ENCODE results near the gene PREX1. TPM values are rescaled to one million over a fixed set of nuclear protein-coding genes. Genes with fewer than 3 reads are reported as not detected.
"Not testable (repeated sequence)": the region's sequence is repeated elsewhere in the genome, so short reads cannot be mapped to it uniquely, and the experiment has no call there.

PREX1 gene
- total RNA-seq, 1 donor from 2014 or later, result 33.1 TPM

DNA sequence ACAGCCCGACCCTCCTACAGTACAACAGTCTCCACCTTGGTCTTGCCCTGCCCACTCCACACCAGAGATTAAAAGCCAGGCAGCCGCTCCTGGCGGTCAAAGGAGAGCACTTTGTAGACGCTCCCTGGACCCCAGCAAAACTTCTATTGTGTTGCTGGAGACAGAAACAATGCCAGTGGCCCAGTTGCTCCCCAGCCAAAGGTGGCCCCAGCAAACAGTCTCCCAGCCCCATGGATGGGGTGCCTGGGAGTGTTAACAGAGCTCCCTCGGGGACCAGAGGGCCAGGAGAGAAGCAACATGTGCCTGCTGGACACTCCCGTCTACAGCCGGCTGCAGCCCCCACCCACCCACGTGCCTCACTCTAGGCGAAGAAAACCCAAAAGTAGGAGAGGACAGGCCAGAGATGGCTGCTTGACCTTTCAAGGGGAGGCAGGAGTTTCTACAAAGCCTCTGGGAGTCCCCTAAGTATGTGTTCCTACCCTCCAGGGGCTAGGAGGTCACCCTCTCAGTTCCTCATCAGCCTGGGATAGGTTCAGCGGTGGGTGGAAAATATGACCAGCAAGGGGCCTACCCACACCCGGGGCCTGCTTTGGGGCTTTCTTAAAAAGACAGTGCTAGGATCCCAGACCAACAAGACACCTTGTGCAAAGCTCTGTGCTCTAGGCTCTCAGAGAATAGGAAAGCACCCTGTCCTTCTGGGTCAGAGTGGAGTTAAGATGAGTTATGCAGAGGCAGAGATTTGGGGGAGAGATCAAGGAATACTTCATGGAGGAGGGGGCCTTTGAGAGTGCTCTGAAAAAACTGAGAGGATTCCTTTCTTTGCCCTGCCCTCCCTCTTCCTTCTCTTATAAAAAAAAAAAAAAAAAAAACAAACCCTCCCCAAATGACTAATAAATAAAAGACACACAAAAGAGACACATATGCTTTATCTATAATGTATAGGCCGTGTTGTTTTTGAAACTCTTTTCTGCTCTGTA is 19.0 kb upstream of the PREX1 start:
- peak; percentile 59 to 82 for DNase-seq (ENCODE audit: low read depth in 2 of 2)

DNA sequence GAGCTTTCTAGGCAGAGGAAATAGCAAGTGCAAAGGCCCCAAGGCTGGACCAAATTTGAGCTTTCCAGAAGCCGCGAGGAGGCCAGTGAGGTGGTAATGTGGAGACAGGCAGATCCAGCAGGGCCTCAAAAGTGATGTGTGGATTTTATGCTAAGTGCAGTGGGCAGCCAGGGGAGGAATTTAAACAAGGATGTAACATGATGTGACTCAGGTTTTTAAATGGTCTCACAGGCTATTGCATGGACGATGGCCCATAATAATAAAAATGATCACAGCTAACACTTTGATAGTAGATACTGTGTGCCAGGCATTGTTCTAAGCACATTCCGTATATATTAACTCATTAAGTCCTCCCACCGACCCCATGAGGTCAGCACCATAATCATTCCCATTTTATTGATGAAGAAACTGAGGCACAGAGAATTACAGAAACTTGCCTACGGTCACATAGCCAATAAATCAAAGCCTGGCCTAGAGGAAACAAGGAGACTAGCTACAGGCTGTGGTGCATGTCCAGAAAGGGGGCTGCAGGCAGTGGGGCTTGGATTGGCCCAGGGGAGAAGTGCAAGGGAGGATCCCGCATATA is 18.0 kb upstream of the PREX1 start:
- peak; percentile 35 to 92 for DNase-seq (ENCODE audit: low read depth in 2 of 2)

GRCh38 chr20:48844996-48845395 is 17.2 kb upstream of the PREX1 start:
- peak in 1 of 2 donors; percentile 35 for DNase-seq (ENCODE audit: low read depth in 2 of 2)

GRCh38 chr20:48843896-48844295 is 16.1 kb upstream of the PREX1 start:
- not testable (repeated sequence) for DNase-seq (ENCODE audit: low read depth in 2 of 2)

DNA sequence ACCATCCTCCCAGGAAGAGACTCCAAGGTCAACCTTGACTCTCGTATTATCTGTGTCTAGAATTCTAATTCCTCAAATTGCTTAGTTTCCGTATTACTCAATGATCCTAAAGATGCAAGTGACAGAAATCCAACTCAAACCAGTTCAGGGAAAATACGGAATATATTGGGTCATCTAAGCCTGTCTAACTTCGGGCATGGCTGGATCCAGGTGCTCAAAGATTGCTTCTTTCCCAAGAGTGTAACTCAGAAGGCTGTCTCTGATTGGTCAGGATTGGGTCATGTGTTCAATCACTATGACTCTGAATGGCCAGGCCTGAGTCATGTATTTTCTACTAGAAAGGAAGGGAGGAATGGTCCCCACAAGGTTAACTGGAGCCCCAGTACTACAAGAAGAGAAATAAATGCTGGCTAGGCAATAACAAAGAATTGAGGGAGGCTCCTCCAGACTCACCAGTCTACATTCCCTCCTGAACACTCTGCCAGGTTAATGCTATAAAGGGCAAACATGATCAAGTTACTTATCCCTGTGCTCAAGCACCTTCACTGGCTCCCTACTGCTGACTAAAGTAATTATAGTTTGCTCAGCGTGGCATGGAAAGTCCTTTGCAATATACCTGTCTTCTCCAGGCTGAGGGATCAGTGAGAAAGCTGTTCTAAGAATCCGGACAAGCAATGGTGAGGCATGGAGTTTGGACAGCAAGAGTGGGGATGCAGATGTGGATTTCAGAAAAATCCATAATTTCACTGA is 15.4 kb upstream of the PREX1 start:
- DNase-seq (ENCODE audit: low read depth in 2 of 2), result no peak

GRCh38 chr20:48841875-48842529 is 14.2 kb upstream of the PREX1 start:
- peak; percentile 75 to 81 for DNase-seq (ENCODE audit: low read depth in 2 of 2)

GRCh38 chr20:48841196-48841874 is 13.5 kb upstream of the PREX1 start:
- no peak for DNase-seq (ENCODE audit: low read depth in 2 of 2)

GRCh38 chr20:48839154-48839917 is 11.5 kb upstream of the PREX1 start:
- DNase-seq (ENCODE audit: low read depth in 2 of 2), result no peak

- DNase-seq (ENCODE audit: low read depth in 2 of 2), result no peak
These were observed 9.2 kb upstream of the PREX1 start for GRCh38 chr20:48837014-48837413.

- no peak for DNase-seq (ENCODE audit: low read depth in 2 of 2)
These were observed 7.6 kb upstream of the PREX1 start for GRCh38 chr20:48835390-48835789.

- DNase-seq (ENCODE audit: low read depth in 2 of 2), result no peak
These were observed 6.5 kb upstream of the PREX1 start for GRCh38 chr20:48834278-48834677.

DNA sequence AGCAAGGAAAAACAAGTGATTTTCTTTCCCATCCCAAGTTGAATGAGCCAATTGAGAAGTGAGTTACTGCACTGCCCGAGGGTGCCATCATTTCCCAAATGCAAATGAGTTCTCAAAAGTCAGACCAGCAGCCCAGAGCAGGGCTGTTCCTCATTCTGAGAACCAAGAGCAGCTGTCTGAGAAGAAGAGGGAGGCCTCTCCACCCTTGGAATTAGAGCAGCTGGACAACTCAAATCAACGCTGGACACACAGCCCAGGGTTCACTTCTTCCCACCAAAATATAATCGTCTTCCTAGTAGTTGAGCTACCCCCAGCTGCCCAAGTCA is 4.6 kb upstream of the PREX1 start:
- DNase-seq (ENCODE audit: low read depth in 2 of 2), result no peak

- DNase-seq (ENCODE audit: low read depth in 2 of 2), result peak; percentile 57 to 86
These were observed 4.1 kb upstream of the PREX1 start for GRCh38 chr20:48831718-48832404.

GRCh38 chr20:48830826-48831318 is 3.1 kb upstream of the PREX1 start:
- DNase-seq (ENCODE audit: low read depth in 2 of 2), result no peak

GRCh38 chr20:48829940-48830339 is 2.1 kb upstream of the PREX1 start:
- DNase-seq (ENCODE audit: low read depth in 2 of 2), result no peak

DNA sequence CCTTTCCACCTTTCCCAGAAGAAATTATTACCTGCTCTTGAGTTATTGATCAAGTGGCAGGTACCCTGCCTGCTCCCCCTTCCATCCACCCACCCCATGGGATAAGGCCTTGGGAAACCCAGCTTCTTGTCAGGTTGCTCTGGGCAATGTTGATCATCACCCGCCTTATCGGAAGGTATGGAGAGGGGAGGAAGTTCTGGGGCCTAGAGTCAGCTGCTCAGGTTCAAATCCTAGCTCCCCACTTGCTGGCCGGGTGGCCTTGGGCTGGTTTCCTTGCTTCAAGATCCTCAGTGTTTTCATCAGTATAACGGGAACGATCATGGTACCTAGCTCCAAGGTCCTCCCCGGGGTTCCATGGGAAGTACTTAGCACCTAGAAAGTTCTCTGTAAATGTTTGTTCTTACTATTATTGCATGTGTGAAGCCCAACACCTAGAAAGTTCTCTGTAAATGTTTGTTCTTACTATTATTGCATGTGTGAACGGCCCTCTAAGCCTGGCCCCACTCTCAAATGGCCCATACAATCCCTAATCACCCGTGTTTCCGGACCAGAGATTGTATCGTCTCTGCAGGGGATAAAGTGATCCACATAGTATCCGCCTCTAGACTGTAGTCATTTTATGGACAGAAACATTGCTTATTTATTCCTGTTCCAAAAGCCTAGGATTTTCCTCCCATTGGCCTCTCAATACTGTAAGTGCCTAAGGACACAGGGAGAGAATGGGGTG is 1.1 kb upstream of the PREX1 start:
- peak in 1 of 2 donors; percentile 41 for DNase-seq (ENCODE audit: low read depth in 2 of 2)

DNA sequence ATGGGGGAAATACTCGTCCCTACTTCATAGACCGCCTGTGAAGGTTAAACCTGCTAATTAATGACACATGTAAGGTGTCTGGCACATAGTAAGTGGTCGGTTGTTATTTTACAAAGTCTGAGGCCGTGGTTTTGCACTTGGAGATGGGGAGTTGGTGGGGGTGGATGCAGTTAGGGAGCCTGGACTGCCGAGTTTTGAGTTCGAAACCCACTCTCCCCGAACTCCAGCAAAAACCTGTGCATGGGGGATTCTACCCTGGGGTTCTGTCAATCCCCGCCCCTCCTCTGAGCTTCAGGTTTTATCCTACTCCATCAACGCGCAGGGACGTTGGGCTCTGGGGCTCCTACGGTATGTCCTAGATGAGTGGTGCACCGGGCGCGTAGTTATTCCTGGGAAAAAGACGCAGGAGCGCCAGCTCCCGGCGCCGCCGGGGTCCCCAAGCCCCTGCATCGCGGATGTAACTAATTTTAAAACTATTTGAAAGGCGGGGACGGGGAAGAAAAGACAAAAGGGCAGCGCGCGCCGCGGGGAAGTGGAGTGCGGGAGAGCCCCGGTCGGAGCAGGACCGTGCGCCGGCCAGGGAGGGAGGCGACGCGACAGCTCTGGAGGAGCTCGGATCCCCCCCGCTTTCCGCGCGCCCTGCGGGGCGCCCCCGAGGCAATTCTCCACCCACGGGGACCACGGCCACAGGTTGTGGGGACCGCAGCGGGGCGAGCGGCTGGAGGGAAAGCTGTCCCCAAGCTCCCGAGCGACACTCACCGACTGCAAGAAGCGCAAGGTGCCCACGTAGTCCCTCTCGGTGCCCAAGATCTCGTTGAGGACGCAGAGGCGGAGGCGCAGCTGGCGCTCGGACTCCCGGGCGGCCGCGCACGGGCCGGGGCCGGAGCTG is 672 bp downstream of the PREX1 start:
- peak; percentile 45 to 49 for DNase-seq (ENCODE audit: low read depth in 2 of 2)

- not testable (repeated sequence) for DNase-seq (ENCODE audit: low read depth in 2 of 2)
These were observed 1.3 kb downstream of the PREX1 start for GRCh38 chr20:48826480-48826879.
